Progenitor cell of endocrine pancreas (in vitro differentiated cells): ENCODE data around the gene RAD51B. TPM values are rescaled to one million over a fixed set of nuclear protein-coding genes. Genes with fewer than 3 reads are reported as not detected.
"Not testable (repeated sequence)": the region's sequence is repeated elsewhere in the genome, so short reads cannot be mapped to it uniquely, and the experiment has no call there.

ENCODE experiments used
- DNase-seq: peaks from one replicate; pipeline ENCODE4 v3.0.0; 2021; ENCODE audit warnings: low spot score; ENCODE audit not compliant: unreplicated experiment
- H3K27ac Mint-ChIP-seq: 2 replicates; pipeline ENCODE4 v1.8.0; 2021; ENCODE audit warnings: mild to moderate bottlenecking, moderate library complexity, mixed read lengths
- H3K27me3 Mint-ChIP-seq: 2 replicates; pipeline ENCODE4 v1.8.0; 2021; ENCODE audit warnings: mixed read lengths
- H3K36me3 Mint-ChIP-seq: 2 replicates; pipeline ENCODE4 v1.8.0; 2022; ENCODE audit warnings: mixed read lengths; ENCODE audit not compliant: insufficient read depth
- H3K4me1 Mint-ChIP-seq: 2 replicates; pipeline ENCODE4 v1.8.0; 2021; ENCODE audit warnings: low read depth, mixed read lengths
- H3K4me3 Mint-ChIP-seq: 2 replicates; pipeline ENCODE4 v1.8.0; 2021; ENCODE audit warnings: low read depth, mild to moderate bottlenecking, moderate library complexity, mixed read lengths
- H3K9me3 Mint-ChIP-seq: 2 replicates; pipeline ENCODE4 v1.8.0; 2021; ENCODE audit warnings: low read depth, mixed read lengths
- CTCF ChIP-seq: fragments of 200-600 bp; sonication (generic); IDR thresholded peaks from one replicate; pipeline ENCODE4 v1.5.0; 2021; ENCODE audit warnings: antibody characterized with exemption, mild to moderate bottlenecking; ENCODE audit not compliant: unreplicated experiment
- total RNA-seq: library from RNA; stranded (reverse); gene quantifications from 2 replicates; pipeline ENCODE4 v1.2.1, GENCODE V29; 2021

RAD51B gene
- total RNA-seq, 1 donor from 2014 or later, result 24.7 TPM

DNA sequence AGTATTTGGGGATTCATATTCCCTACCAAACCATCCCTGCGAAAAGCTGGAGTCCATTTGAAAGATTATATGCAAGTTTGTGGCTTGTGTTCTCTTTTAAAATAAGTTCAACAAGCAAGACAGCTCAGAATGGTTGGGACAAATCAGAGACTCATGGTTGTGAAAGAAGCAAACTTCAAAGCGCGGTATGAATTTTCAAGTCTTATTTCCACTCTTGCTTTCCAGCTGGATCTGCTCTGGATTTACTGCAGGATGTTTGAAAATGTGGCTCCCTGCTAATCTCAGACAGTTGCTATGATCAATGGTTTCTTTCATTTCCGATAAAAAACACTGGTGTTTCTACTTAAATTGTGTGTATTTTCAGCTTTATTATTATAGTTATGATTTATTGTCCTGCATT is 477.5 kb downstream of the RAD51B start:
- DNase-seq, result no peak
- TF ChIP-seq CTCF, result no peak
- no peaks in the 10 kb centered on the region for H3K27me3 Mint-ChIP-seq
- H3K36me3 Mint-ChIP-seq, result peaks cover 13% of the 10 kb centered on the region
- H3K27ac Mint-ChIP-seq, result no peak overlapping the region
- H3K4me1 Mint-ChIP-seq, result peaks cover 50% of the 10 kb centered on the region
- peaks cover 18% of the 10 kb centered on the region for H3K9me3 Mint-ChIP-seq
- no peak overlapping the region for H3K4me3 Mint-ChIP-seq

GRCh38 chr14:68297876-68298468 is 478.4 kb downstream of the RAD51B start:
- Mint-ChIP-seq H3K36me3 (peaks cover 20% of the 10 kb centered on the region), H3K27me3 (no peaks in the 10 kb centered on the region), H3K4me1 (peaks cover 40% of the 10 kb centered on the region), H3K27ac (peak overlapping the region; percentile 21), H3K9me3 (peaks cover 25% of the 10 kb centered on the region), H3K4me3 (no peak overlapping the region)
- no peak for TF ChIP-seq CTCF
- DNase-seq, result no peak

- Mint-ChIP-seq H3K36me3 (peaks cover 21% of the 10 kb centered on the region), H3K9me3 (peaks cover 27% of the 10 kb centered on the region), H3K27me3 (no peaks in the 10 kb centered on the region), H3K4me3 (no peak overlapping the region), H3K4me1 (peaks cover 17% of the 10 kb centered on the region), H3K27ac (no peak overlapping the region)
- TF ChIP-seq CTCF, result no peak
- no peak for DNase-seq
These were observed 481.0 kb downstream of the RAD51B start for GRCh38 chr14:68300608-68301007.

- Mint-ChIP-seq H3K27ac (peak overlapping the region; percentile 78), H3K4me3 (no peak overlapping the region), H3K36me3 (peaks cover 21% of the 10 kb centered on the region), H3K27me3 (no peaks in the 10 kb centered on the region), H3K4me1 (peaks cover 16% of the 10 kb centered on the region), H3K9me3 (peaks cover 27% of the 10 kb centered on the region)
- TF ChIP-seq CTCF, result no peak
- no peak for DNase-seq
These were observed 481.6 kb downstream of the RAD51B start for GRCh38 chr14:68301219-68301618.

GRCh38 chr14:68302938-68303337 is 483.4 kb downstream of the RAD51B start:
- H3K27ac Mint-ChIP-seq, H3K4me3 Mint-ChIP-seq, DNase-seq, H3K27me3 Mint-ChIP-seq: not testable (repeated sequence)
- Mint-ChIP-seq H3K36me3 (peaks cover 21% of the 10 kb centered on the region), H3K4me1 (peaks cover 30% of the 10 kb centered on the region), H3K9me3 (peaks cover 25% of the 10 kb centered on the region)

- H3K27me3 Mint-ChIP-seq, result no peaks in the 10 kb centered on the region
- TF ChIP-seq CTCF, result no peak
- peaks cover 39% of the 10 kb centered on the region for H3K4me1 Mint-ChIP-seq
- peaks cover 15% of the 10 kb centered on the region for H3K9me3 Mint-ChIP-seq
- H3K27ac Mint-ChIP-seq, result no peak overlapping the region
- H3K36me3 Mint-ChIP-seq, result peaks cover 13% of the 10 kb centered on the region
- no peak for DNase-seq
- no peak overlapping the region for H3K4me3 Mint-ChIP-seq
These were observed 486.2 kb downstream of the RAD51B start for GRCh38 chr14:68305738-68306137.
